Activated gamma-delta T cell treated with Interleukin-2 at 50 U/mL for 16 hours (primary cell): ENCODE results near the gene IL2RA.
"Not testable (repeated sequence)": the region's sequence is repeated elsewhere in the genome, so short reads cannot be mapped to it uniquely, and the experiment has no call there.

Source experiments
- DNase-seq: peaks from one replicate; pipeline ENCODE4 v3.0.0-alpha.2; 2020

The IL2RA gene

GRCh38 chr10:6011558-6011957 lies 50.6 kb downstream of the IL2RA start:
- DNase-seq = no peak

- DNase-seq = no peak
Measured at GRCh38 chr10:6010569-6010968, 51.6 kb downstream of the IL2RA start.

- DNase-seq = no peak
Measured at GRCh38 chr10:6009961-6010360, 52.2 kb downstream of the IL2RA start.

- no peak for DNase-seq
Measured at GRCh38 chr10:6009150-6009549, 53.0 kb downstream of the IL2RA start.

- no peak for DNase-seq
Measured at GRCh38 chr10:6008497-6009142, 53.5 kb downstream of the IL2RA start.

- DNase-seq = no peak
Measured at GRCh38 chr10:6006991-6007390, 55.2 kb downstream of the IL2RA start.

- DNase-seq = no peak
Measured at GRCh38 chr10:6006546-6006945, 55.6 kb downstream of the IL2RA start.

GRCh38 chr10:6005856-6006395 lies 56.2 kb downstream of the IL2RA start:
- no peak for DNase-seq

- DNase-seq = not testable (repeated sequence)
Measured at GRCh38 chr10:6005161-6005804, 56.9 kb downstream of the IL2RA start.

GRCh38 chr10:6002809-6003510 lies 59.2 kb downstream of the IL2RA start:
- no peak for DNase-seq

- no peak for DNase-seq
Measured at GRCh38 chr10:5999440-6000165, 62.6 kb downstream of the IL2RA start.

- DNase-seq = no peak
Measured at GRCh38 chr10:5996696-5997095, 65.5 kb downstream of the IL2RA start.

GRCh38 chr10:5992398-5992797 lies 69.8 kb downstream of the IL2RA start:
- DNase-seq = no peak

- DNase-seq = no peak
Measured at GRCh38 chr10:5991708-5992107, 70.5 kb downstream of the IL2RA start.

- no peak for DNase-seq
Measured at GRCh38 chr10:5989756-5990155, 72.4 kb downstream of the IL2RA start.

- no peak for DNase-seq
Measured at GRCh38 chr10:5988336-5988920, 73.7 kb downstream of the IL2RA start.

GRCh38 chr10:5987747-5988146 lies 74.4 kb downstream of the IL2RA start:
- no peak for DNase-seq

- no peak for DNase-seq
Measured at GRCh38 chr10:5985029-5985428, 77.1 kb downstream of the IL2RA start.

GRCh38 chr10:5983774-5984173 lies 78.4 kb downstream of the IL2RA start:
- DNase-seq = no peak

- no peak for DNase-seq
Measured at GRCh38 chr10:5981529-5981928, 80.6 kb downstream of the IL2RA start.

- DNase-seq = no peak
Measured at GRCh38 chr10:5978230-5978489, 84.0 kb downstream of the IL2RA start.

GRCh38 chr10:5977471-5978229 lies 84.5 kb downstream of the IL2RA start, which contains the start of gene IL15RA:
TSS of gene IL15RA (minus strand) at chr10:5977543. CDS start at chr10:5977492, 51 bp downstream.
- peak; percentile 78 for DNase-seq
